Cardiac muscle cell (in vitro differentiated cells and primary cell): ENCODE results near the gene NEDD4L. TPM values are rescaled to one million over a fixed set of nuclear protein-coding genes. Genes with fewer than 3 reads are reported as not detected.

ENCODE experiments used
- DNase-seq, 2 donors: peaks; one replicate each; pipeline versions ENCODE4 v3.0.0 to v3.0.0-alpha.2; 2010 to 2017; ENCODE audit warnings: low read depth in 1 of 2, low spot score in 1 of 2
- H3K27ac ChIP-seq: fragments of 200-600 bp; sonication (generic); 2 replicates; pipeline ENCODE4 v1.5.1; 2016
- H3K27me3 ChIP-seq: fragments of 200-600 bp; sonication (generic); 2 replicates; pipeline ENCODE4 v1.6.0; 2016; ENCODE audit warnings: control low read depth
- H3K36me3 ChIP-seq: fragments of 200-600 bp; sonication (generic); 2 replicates; pipeline ENCODE4 v1.5.1; 2016; ENCODE audit warnings: control low read depth
- H3K4me1 ChIP-seq: fragments of 200-600 bp; sonication (generic); 2 replicates; pipeline ENCODE4 v1.8.1; 2017; ENCODE audit warnings: low read depth, mild to moderate bottlenecking, mixed run types
- H3K4me3 ChIP-seq: fragments of 200-600 bp; sonication (generic); 2 replicates; pipeline ENCODE4 v1.5.1; 2016; ENCODE audit warnings: mild to moderate bottlenecking
- H3K9me3 ChIP-seq: fragments of 200-600 bp; sonication (generic); 2 replicates; pipeline ENCODE4 v1.5.1; 2017; ENCODE audit warnings: low read depth, mild to moderate bottlenecking, control low read depth
- polyA plus RNA-seq: library from polyadenylated mRNA; unstranded; fragments of >200 nt; fragmentation: Nextera tagmentation; extraction: Ambion mirVana; gene quantifications from 2 replicates; pipeline ENCODE4 v1.2.1, GENCODE V29; 2016
- total RNA-seq: library from RNA; depleted of rRNA; stranded (reverse); fragments of >200 nt; gene quantifications from 2 replicates; pipeline ENCODE4 v1.2.3, GENCODE V29; 2016
- TF ChIP-seq, protein P1 (sequence below): IDR thresholded peaks from 2 replicates; pipeline ENCODE4 v1.5.1; 2012; ENCODE audit warnings: low read depth, mild to moderate bottlenecking, low read length

The NEDD4L gene
- total and polyA plus RNA-seq, 2 experiments from 2014 or later: 30.8 to 40.5 TPM

DNA sequence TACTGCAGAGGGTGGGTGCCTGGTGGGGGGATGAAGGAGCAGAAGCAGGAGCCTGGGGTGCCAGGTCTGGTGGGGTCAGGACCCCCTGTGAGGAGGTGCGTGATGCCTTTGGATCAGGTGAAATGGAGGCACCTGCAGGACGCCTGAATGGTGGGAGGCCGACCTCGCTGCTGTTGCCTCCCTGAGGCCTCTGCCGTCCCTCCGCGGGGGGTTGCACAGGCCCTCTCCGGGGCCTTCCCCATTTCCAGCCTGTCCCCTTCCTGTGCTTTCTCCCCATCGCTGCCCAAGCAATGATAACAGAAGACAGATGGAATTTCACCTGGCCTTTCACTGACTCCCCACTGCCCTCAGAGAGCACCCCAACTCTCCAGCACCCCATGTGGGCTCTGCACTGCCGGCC, 325.6 kb downstream of the NEDD4L start:
- no peak for DNase-seq
- TF ChIP-seq, protein P1, sequence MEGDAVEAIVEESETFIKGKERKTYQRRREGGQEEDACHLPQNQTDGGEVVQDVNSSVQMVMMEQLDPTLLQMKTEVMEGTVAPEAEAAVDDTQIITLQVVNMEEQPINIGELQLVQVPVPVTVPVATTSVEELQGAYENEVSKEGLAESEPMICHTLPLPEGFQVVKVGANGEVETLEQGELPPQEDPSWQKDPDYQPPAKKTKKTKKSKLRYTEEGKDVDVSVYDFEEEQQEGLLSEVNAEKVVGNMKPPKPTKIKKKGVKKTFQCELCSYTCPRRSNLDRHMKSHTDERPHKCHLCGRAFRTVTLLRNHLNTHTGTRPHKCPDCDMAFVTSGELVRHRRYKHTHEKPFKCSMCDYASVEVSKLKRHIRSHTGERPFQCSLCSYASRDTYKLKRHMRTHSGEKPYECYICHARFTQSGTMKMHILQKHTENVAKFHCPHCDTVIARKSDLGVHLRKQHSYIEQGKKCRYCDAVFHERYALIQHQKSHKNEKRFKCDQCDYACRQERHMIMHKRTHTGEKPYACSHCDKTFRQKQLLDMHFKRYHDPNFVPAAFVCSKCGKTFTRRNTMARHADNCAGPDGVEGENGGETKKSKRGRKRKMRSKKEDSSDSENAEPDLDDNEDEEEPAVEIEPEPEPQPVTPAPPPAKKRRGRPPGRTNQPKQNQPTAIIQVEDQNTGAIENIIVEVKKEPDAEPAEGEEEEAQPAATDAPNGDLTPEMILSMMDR: no peak
- no peak overlapping the region for H3K4me3 ChIP-seq
- H3K4me1 ChIP-seq: no peaks in the 10 kb centered on the region
- peaks cover 11% of the 10 kb centered on the region for H3K36me3 ChIP-seq
- H3K9me3 ChIP-seq: no peaks in the 10 kb centered on the region
- H3K27ac ChIP-seq: no peak overlapping the region
- no peaks in the 10 kb centered on the region for H3K27me3 ChIP-seq

DNA sequence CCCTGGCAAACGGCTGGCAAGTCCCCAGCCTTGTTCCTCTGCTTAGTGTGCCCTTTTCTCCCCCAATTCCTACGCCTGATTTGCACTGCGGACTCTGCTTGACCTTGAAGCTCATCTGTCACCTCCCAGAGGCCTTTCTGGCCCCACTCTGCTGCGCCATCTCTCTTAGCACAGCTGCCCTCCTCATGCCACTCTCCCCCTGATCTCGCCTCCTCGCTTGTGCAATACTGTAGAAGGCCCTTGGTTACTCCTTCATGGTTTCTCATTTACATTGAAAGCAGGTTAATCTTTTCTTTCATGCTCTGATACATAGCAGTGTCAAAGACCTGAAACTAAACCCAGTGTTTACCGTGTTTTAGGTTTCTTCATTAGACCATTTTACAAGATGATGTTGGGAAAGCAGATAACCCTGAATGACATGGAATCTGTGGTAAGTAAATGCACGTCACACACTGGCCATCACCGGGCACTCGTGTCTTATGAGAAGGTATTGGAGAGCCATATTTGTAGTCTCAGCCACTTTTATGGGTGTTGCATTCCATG, 326.1 kb downstream of the NEDD4L start:
- no peak for DNase-seq
- peaks cover 9% of the 10 kb centered on the region for H3K36me3 ChIP-seq
- H3K9me3 ChIP-seq: no peaks in the 10 kb centered on the region

DNA sequence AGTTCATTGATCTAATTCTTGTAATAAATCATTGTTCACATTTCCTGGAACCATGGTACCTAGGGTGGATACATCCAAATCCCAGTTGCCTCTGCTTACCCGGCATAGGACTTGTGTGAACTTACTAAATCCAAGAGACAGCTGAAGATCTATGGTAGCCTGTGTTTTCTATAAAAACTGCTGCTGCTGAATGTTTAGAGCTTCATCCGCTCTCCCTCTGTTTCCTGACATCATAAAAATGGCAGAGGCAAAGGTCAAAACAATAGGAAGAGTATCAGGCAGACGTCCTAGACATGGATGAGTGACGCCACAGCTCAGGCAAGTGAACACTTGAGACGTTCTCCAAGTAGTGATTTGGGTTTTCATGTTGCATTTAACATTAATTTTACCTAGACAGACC, 326.6 kb downstream of the NEDD4L start:
- Histone ChIP-seq H3K4me3 (no peak overlapping the region), H3K36me3 (peaks cover 9% of the 10 kb centered on the region), H3K27ac (no peak overlapping the region), H3K4me1 (no peaks in the 10 kb centered on the region), H3K27me3 (no peaks in the 10 kb centered on the region), H3K9me3 (no peaks in the 10 kb centered on the region)
- TF ChIP-seq, protein P1: no peak
- no peak for DNase-seq

More for the DNA sequence above, 326.1 kb downstream of the NEDD4L start:
- TF ChIP-seq, protein P1: no peak
- H3K27ac ChIP-seq: no peak overlapping the region
- no peaks in the 10 kb centered on the region for H3K27me3 ChIP-seq
- H3K4me1 ChIP-seq: no peaks in the 10 kb centered on the region
- no peak overlapping the region for H3K4me3 ChIP-seq

DNA sequence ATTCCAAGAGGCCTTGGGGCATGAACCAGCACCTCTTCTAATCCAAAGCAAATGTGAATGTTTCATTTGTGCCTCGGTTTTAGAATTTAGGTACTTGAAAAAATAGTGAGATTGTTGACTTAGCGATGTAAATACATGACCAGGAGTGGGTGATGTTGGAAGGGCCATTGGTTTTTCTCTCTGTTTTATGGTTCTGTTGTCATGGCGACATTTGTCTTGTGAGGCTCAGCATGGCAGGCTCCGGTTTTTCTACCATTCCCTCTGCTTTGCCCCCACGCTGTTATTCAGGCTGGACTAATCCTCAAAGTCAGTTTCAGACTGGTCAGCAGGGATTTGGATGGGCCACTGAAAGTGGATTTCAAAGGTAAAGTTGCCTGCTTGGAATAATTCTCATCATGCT, 329.5 kb downstream of the NEDD4L start:
- no peaks in the 10 kb centered on the region for H3K9me3 ChIP-seq
- H3K4me3 ChIP-seq: no peak overlapping the region
- peaks cover 3% of the 10 kb centered on the region for H3K36me3 ChIP-seq
- TF ChIP-seq, protein P1: no peak
- H3K27me3 ChIP-seq: no peaks in the 10 kb centered on the region
- H3K27ac ChIP-seq: no peak overlapping the region
- DNase-seq: no peak
- no peaks in the 10 kb centered on the region for H3K4me1 ChIP-seq

DNA sequence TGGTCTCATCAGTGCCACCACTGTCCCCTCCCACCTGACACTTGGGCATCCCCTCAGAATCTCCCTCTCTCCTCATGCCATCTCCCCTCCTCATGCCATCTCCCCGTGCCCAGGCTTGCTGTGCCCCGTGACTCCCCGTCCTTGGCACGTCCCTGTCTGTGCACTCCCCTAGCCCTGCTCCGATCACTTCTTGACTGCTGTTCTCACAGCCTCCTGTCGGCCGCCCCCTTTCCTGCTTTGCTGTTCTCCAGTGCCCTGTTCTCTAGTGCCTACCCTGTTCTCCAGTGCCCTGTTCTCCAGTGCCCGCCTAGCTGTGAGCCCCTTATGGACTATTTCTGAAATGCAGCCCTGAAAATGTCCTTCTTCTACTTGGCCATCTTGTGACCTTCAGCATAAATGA, 331.0 kb downstream of the NEDD4L start:
- Histone ChIP-seq H3K27ac (no peak overlapping the region), H3K4me3 (no peak overlapping the region), H3K9me3 (no peaks in the 10 kb centered on the region), H3K36me3 (peaks cover 3% of the 10 kb centered on the region), H3K27me3 (no peaks in the 10 kb centered on the region), H3K4me1 (no peaks in the 10 kb centered on the region)
- TF ChIP-seq, protein P1: no peak
- DNase-seq: no peak
